NCI-H1417 (cell line): Measurements from ENCODE around the gene PRKN.
"Not testable (repeated sequence)": the region's sequence is repeated elsewhere in the genome, so short reads cannot be mapped to it uniquely, and the experiment has no call there.

Experiments
- DNase-seq, 3 experiments: peaks; one replicate each; lab custom pipeline; 2025; lab: John Stamatoyannopoulos, UW

PRKN gene

GRCh38 chr6:161546632-161547031 lies 1180.9 kb downstream of the PRKN start:
- DNase-seq: no peak

GRCh38 chr6:161545741-161546140 lies 1181.8 kb downstream of the PRKN start:
- no peak for DNase-seq

- no peak for DNase-seq
These were observed 1182.6 kb downstream of the PRKN start for GRCh38 chr6:161544801-161545480.

GRCh38 chr6:161543684-161544309 lies 1183.8 kb downstream of the PRKN start:
- DNase-seq: no peak

- DNase-seq: no peak
These were observed 1185.1 kb downstream of the PRKN start for GRCh38 chr6:161542346-161542980.

- no peak for DNase-seq
These were observed 1187.0 kb downstream of the PRKN start for GRCh38 chr6:161540532-161540931.

GRCh38 chr6:161536224-161536630 lies 1191.3 kb downstream of the PRKN start:
- peak in 2 of 3 experiments; percentile 22 to 73 for DNase-seq

GRCh38 chr6:161534264-161534873 lies 1193.2 kb downstream of the PRKN start:
- no peak for DNase-seq

- DNase-seq: no peak
These were observed 1194.3 kb downstream of the PRKN start for GRCh38 chr6:161533266-161533665.

GRCh38 chr6:161532536-161532935 lies 1195.0 kb downstream of the PRKN start:
- no peak for DNase-seq

GRCh38 chr6:161526794-161527193 lies 1200.8 kb downstream of the PRKN start:
- DNase-seq: no peak

- no peak for DNase-seq
These were observed 1204.2 kb downstream of the PRKN start for GRCh38 chr6:161523362-161523761.

- DNase-seq: no peak
These were observed 1205.3 kb downstream of the PRKN start for GRCh38 chr6:161522276-161522675.

GRCh38 chr6:161511447-161512095 lies 1216.0 kb downstream of the PRKN start:
- peak in 1 of 3 experiments; percentile 55 for DNase-seq

- DNase-seq: no peak
These were observed 1219.2 kb downstream of the PRKN start for GRCh38 chr6:161508341-161508740.

- no peak for DNase-seq
These were observed 1220.2 kb downstream of the PRKN start for GRCh38 chr6:161507375-161507774.

- no peak for DNase-seq
These were observed 1224.0 kb downstream of the PRKN start for GRCh38 chr6:161503570-161503969.

GRCh38 chr6:161498881-161499280 lies 1228.7 kb downstream of the PRKN start:
- DNase-seq: no peak

- peak in 2 of 3 experiments; percentile 43 to 70 for DNase-seq
These were observed 1229.2 kb downstream of the PRKN start for GRCh38 chr6:161498359-161498758.

- DNase-seq: no peak
These were observed 1230.6 kb downstream of the PRKN start for GRCh38 chr6:161496941-161497340.

- not testable (repeated sequence) for DNase-seq
These were observed 1231.3 kb downstream of the PRKN start for GRCh38 chr6:161496271-161496670.

GRCh38 chr6:161494566-161494965 lies 1233.0 kb downstream of the PRKN start:
- no peak for DNase-seq
